GM19455 (cell line): ENCODE results near the gene DPP4.
"Not testable (repeated sequence)": the region's sequence is repeated elsewhere in the genome, so short reads cannot be mapped to it uniquely, and the experiment has no call there.

Experiments used
- ATAC-seq: cut with Tn5 transposase; IDR thresholded peaks from one replicate; pipeline ENCODE4 v1.9.1; 2021; ENCODE audit not compliant: unreplicated experiment

The DPP4 gene

GRCh38 chr2:161964160-161964559, 109.9 kb downstream of the DPP4 start:
- ATAC-seq, result no peak

GRCh38 chr2:161962160-161962559, 111.9 kb downstream of the DPP4 start:
- no peak for ATAC-seq

- ATAC-seq, result no peak
Observed at GRCh38 chr2:161961061-161961460, 113.0 kb downstream of the DPP4 start.

GRCh38 chr2:161956738-161957137, 117.3 kb downstream of the DPP4 start:
- no peak for ATAC-seq

GRCh38 chr2:161955211-161955610, 118.8 kb downstream of the DPP4 start:
- ATAC-seq, result no peak

GRCh38 chr2:161954103-161954502, 119.9 kb downstream of the DPP4 start:
- no peak for ATAC-seq

- ATAC-seq, result not testable (repeated sequence)
Observed at GRCh38 chr2:161953367-161953766, 120.6 kb downstream of the DPP4 start.

GRCh38 chr2:161952783-161953191, 121.2 kb downstream of the DPP4 start:
- ATAC-seq, result no peak

- no peak for ATAC-seq
Observed at GRCh38 chr2:161947836-161948235, 126.2 kb downstream of the DPP4 start.

- no peak for ATAC-seq
Observed at GRCh38 chr2:161947406-161947805, 126.6 kb downstream of the DPP4 start.

GRCh38 chr2:161946489-161947107, 127.4 kb downstream of the DPP4 start:
- ATAC-seq, result peak; percentile 67

- ATAC-seq, result no peak
Observed at GRCh38 chr2:161943011-161943410, 131.0 kb downstream of the DPP4 start.
